HepG2 (cell line): ENCODE data around the gene ATRIP. TPM values are rescaled to one million over a fixed set of nuclear protein-coding genes. Genes with fewer than 3 reads are reported as not detected.

Experiments used
- CBX5 ChIP-seq: sonication (generic); formaldehyde crosslinking; IDR thresholded peaks from 2 replicates; pipeline ENCODE4 v1.4.0; 2020; ENCODE audit warnings: missing genetic modification reagents, borderline replicate concordance
- CCAR2 ChIP-seq: fragments of 200-400 bp; formaldehyde crosslinking; optimal IDR thresholded peaks from 2 replicates; pipeline ENCODE3; 2018; ENCODE audit warnings: low read depth, mild to moderate bottlenecking, low read length, moderate library complexity
- HNF4G ChIP-seq, 2 experiments: sonication (generic) in 1 of 2; formaldehyde crosslinking in 1 of 2; IDR thresholded peaks; 2 replicates each; pipeline versions ENCODE4 v1.4.0 to v1.6.1; 2011 to 2020; ENCODE audit warnings: borderline replicate concordance in 2 of 2, low read depth in 2 of 2, mild to moderate bottlenecking in 2 of 2, low read length in 1 of 2, missing genetic modification reagents in 1 of 2, moderate library complexity in 1 of 2
- HNRNPH1 ChIP-seq: fragments of 200-400 bp; formaldehyde crosslinking; optimal IDR thresholded peaks from 2 replicates; pipeline ENCODE3; 2017; ENCODE audit warnings: mild to moderate bottlenecking, low read depth, low read length
- KAT7 ChIP-seq: IDR thresholded peaks from 2 replicates; pipeline ENCODE4 v1.6.1; 2018; ENCODE audit warnings: borderline replicate concordance, missing compliant biosample characterization
- MZF1 ChIP-seq: sonication (generic); formaldehyde crosslinking; IDR thresholded peaks from 2 replicates; pipeline ENCODE4 v1.8.1; 2023; ENCODE audit warnings: mild to moderate bottlenecking, missing genetic modification reagents, borderline replicate concordance
- NBN ChIP-seq: fragments of 450-650 bp; conservative IDR thresholded peaks from 2 replicates; pipeline ENCODE4 v1.6.1; 2017
- NFKBIZ ChIP-seq: IDR thresholded peaks from 2 replicates; pipeline ENCODE4 v1.6.1; 2018; ENCODE audit warnings: missing genetic modification reagents, missing compliant biosample characterization
- NR2F6 ChIP-seq, 2 experiments: IDR thresholded peaks; 2 replicates each; pipeline ENCODE4 v1.6.1; 2016; ENCODE audit warnings: antibody characterized with exemption in 1 of 2, mild to moderate bottlenecking in 1 of 2
- RXRA ChIP-seq: sonication (generic); formaldehyde crosslinking; IDR thresholded peaks from 2 replicates; pipeline ENCODE4 v1.5.1; 2020; ENCODE audit warnings: missing genetic modification reagents
- SATB2 ChIP-seq: sonication (generic); formaldehyde crosslinking; IDR thresholded peaks from 2 replicates; pipeline ENCODE4 v1.5.0; 2020; ENCODE audit warnings: missing genetic modification reagents
- STAT5B ChIP-seq: sonication (generic); formaldehyde crosslinking; IDR thresholded peaks from 2 replicates; pipeline ENCODE4 v1.4.0; 2020; ENCODE audit warnings: missing genetic modification reagents
- XBP1 ChIP-seq: sonication (generic); formaldehyde crosslinking; IDR thresholded peaks from 2 replicates; pipeline ENCODE4 v1.5.0; 2020; ENCODE audit warnings: missing genetic modification reagents
- ZBTB1 ChIP-seq: sonication (generic); formaldehyde crosslinking; IDR thresholded peaks from 2 replicates; pipeline ENCODE4 v1.4.0; 2020; ENCODE audit warnings: missing genetic modification reagents, borderline replicate concordance
- ZFYVE20 ChIP-seq: sonication (generic); formaldehyde crosslinking; IDR thresholded peaks from 2 replicates; pipeline ENCODE4 v1.8.0; 2023; ENCODE audit warnings: low read depth, mild to moderate bottlenecking, moderate library complexity, missing genetic modification reagents, borderline replicate concordance
- ZNF205 ChIP-seq: IDR thresholded peaks from 2 replicates; pipeline ENCODE4 v1.6.1; 2018; ENCODE audit warnings: missing biosample characterization, missing genetic modification reagents
- ZNF232 ChIP-seq: sonication (generic); formaldehyde crosslinking; IDR thresholded peaks from 2 replicates; pipeline ENCODE4 v1.4.0; 2020; ENCODE audit warnings: missing genetic modification reagents, borderline replicate concordance
- ZNF343 ChIP-seq: sonication (generic); formaldehyde crosslinking; IDR thresholded peaks from 2 replicates; pipeline ENCODE4 v1.4.0; 2020; ENCODE audit warnings: mild to moderate bottlenecking, missing genetic modification reagents
- ZNF556 ChIP-seq: sonication (generic); formaldehyde crosslinking; IDR thresholded peaks from 2 replicates; pipeline ENCODE4 v1.4.0; 2020; ENCODE audit warnings: mild to moderate bottlenecking, missing genetic modification reagents, borderline replicate concordance
- ZSCAN25 ChIP-seq: sonication (generic); formaldehyde crosslinking; IDR thresholded peaks from 2 replicates; pipeline ENCODE4 v1.8.0; 2022; ENCODE audit warnings: mild to moderate bottlenecking, missing genetic modification reagents
- polyA plus RNA-seq, 8 experiments: library from polyadenylated mRNA; depleted of rRNA in 3 of 8; stranded (reverse) in 7 of 8; unstranded in 1 of 8; fragments of >200 nt; fragmentation: Illumina TruSeq in 4 of 8; extraction: Trizol in 4 of 8; gene quantifications; 2 replicates each; pipeline versions ENCODE4 v1.2.1 to v1.2.3, GENCODE V29; 2011 to 2016; ENCODE audit warnings: low read depth in 4 of 8, missing spikeins in 1 of 8, mixed read lengths in 1 of 8; ENCODE audit not compliant: insufficient read depth in 1 of 8
- total RNA-seq, 5 experiments: library from RNA; depleted of rRNA; stranded (reverse); fragments of >200 nt; fragmentation: Illumina TruSeq; extraction: Trizol; gene quantifications; 2 replicates each; pipeline ENCODE4 v1.2.3, GENCODE V29; 2016; ENCODE audit warnings: low read depth in 1 of 5
- TF ChIP-seq, protein P1 (sequence below), 2 experiments: fragments of 450-650 bp in 1 of 2; sonication (generic) in 1 of 2; formaldehyde crosslinking in 1 of 2; IDR thresholded peaks; 2 replicates each; pipeline versions ENCODE4 v1.6.1 to v1.8.0; 2016 to 2022; ENCODE audit warnings: antibody characterized with exemption in 1 of 2, mild to moderate bottlenecking in 1 of 2, missing genetic modification reagents in 1 of 2

The ATRIP gene
- total and polyA plus RNA-seq, 2 of the 13 experiments (the other 11 are each of a cell fraction or from before 2014, with no cell fraction given): 5.1 to 12.5 TPM

DNA sequence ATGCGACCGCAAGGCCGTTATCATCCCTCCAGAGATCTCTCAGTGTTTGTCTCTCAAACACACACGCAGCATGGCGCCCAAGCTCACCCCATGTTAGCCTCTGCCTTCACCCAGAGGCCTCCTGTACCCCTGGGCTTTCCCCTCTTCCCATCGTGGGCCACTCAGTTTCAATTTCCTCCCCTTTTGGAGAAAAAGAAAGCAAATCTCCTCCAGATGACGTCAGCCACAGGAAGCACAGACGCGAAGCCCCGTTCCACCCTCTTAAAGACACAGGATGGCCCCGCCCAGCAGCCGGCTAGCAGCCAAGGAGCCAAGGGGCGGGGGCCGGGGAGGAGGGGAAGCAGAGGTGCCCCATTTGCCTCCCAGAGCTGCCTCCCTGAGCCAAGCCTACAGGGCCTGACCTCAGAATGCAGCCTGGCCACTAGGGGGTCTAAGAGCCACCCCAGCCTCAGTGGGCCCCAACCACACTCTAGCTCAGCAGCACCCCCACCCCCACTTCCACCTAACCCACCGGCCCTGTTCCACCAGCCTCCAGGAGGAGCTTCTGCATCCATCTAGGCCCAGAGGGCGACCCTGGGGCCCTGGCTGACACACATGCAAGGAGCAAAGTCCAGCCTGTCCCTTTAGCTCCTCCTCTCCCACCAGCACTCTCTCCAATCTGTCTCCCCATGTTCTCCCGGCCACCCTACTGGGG, 26.5 kb downstream of the ATRIP start (continued):
- peak; percentile 26; the same call in 1 of the 2 replicates for TF ChIP-seq KAT7 (CRISPR knock-in tag)
- no peak for TF ChIP-seq MZF1
- TF ChIP-seq ZSCAN25: peak; percentile 81; the same call in 1 of the 2 replicates
- TF ChIP-seq ZBTB1: no peak
- TF ChIP-seq NFKBIZ: no peak; the same call in 1 of the 2 replicates
- no peak for TF ChIP-seq SATB2 (CRISPR knock-in tag)
- peak; percentile 24; the same call in 1 of the 2 replicates for TF ChIP-seq ZNF556 (CRISPR knock-in tag)
- TF ChIP-seq STAT5B: 0 out of 2 replicates have a peak, but pooled peaks have one; percentile 17
- peak; percentile 96 for TF ChIP-seq HNF4G (IDR thresholded peaks at IDR 0.05; ENCODE audit: borderline replicate concordance, low read depth, low read length)
- TF ChIP-seq HNF4G (CRISPR knock-in tag; IDR thresholded peaks at IDR 0.05; ENCODE audit: borderline replicate concordance, low read depth): peak; percentile 95
- TF ChIP-seq ZNF205 (CRISPR knock-in tag): peak; percentile 74
- no peak for TF ChIP-seq NBN
- TF ChIP-seq CBX5 (CRISPR knock-in tag): no peak; the same call in 1 of the 2 replicates
- TF ChIP-seq XBP1 (CRISPR knock-in tag): no peak
- peak; percentile 27 for TF ChIP-seq HNRNPH1
- TF ChIP-seq, protein P1, sequence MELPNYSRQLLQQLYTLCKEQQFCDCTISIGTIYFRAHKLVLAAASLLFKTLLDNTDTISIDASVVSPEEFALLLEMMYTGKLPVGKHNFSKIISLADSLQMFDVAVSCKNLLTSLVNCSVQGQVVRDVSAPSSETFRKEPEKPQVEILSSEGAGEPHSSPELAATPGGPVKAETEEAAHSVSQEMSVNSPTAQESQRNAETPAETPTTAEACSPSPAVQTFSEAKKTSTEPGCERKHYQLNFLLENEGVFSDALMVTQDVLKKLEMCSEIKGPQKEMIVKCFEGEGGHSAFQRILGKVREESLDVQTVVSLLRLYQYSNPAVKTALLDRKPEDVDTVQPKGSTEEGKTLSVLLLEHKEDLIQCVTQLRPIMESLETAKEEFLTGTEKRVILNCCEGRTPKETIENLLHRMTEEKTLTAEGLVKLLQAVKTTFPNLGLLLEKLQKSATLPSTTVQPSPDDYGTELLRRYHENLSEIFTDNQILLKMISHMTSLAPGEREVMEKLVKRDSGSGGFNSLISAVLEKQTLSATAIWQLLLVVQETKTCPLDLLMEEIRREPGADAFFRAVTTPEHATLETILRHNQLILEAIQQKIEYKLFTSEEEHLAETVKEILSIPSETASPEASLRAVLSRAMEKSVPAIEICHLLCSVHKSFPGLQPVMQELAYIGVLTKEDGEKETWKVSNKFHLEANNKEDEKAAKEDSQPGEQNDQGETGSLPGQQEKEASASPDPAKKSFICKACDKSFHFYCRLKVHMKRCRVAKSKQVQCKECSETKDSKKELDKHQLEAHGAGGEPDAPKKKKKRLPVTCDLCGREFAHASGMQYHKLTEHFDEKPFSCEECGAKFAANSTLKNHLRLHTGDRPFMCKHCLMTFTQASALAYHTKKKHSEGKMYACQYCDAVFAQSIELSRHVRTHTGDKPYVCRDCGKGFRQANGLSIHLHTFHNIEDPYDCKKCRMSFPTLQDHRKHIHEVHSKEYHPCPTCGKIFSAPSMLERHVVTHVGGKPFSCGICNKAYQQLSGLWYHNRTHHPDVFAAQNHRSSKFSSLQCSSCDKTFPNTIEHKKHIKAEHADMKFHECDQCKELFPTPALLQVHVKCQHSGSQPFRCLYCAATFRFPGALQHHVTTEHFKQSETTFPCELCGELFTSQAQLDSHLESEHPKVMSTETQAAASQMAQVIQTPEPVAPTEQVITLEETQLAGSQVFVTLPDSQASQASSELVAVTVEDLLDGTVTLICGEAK (IDR thresholded peaks at IDR 0.05): no peak
- TF ChIP-seq, protein P1 (CRISPR knock-in tag; IDR thresholded peaks at IDR 0.05): peak; percentile 68
- 0 out of 2 replicates have a peak, but pooled peaks have one; percentile 8 for TF ChIP-seq ZNF343 (CRISPR knock-in tag)
- no peak for TF ChIP-seq ZFYVE20 (CRISPR knock-in tag)
- peak; percentile 82 for TF ChIP-seq RXRA (CRISPR knock-in tag)
- TF ChIP-seq ZNF232: no peak
- no peak for TF ChIP-seq CCAR2
- peak; percentile 73 for TF ChIP-seq NR2F6 (IDR thresholded peaks at IDR 0.05)
- TF ChIP-seq NR2F6 (CRISPR knock-in tag; IDR thresholded peaks at IDR 0.05): peak; percentile 71; the same call in 1 of the 2 replicates
